ENCODE results near the gene SURF4.

The SURF4 gene

GRCh38 chr9:133346021-133346785, 29.7 kb downstream of the SURF4 start:
- H3K4me3 ChIP-seq (ENCODE audit: low read length) = peak overlapping the region; percentile 90; the same call in 1 of the 2 replicates
- TF ChIP-seq ZNF274 (IDR thresholded peaks at IDR 0.05; ENCODE audit: low read depth, low read length) = no peak

DNA sequence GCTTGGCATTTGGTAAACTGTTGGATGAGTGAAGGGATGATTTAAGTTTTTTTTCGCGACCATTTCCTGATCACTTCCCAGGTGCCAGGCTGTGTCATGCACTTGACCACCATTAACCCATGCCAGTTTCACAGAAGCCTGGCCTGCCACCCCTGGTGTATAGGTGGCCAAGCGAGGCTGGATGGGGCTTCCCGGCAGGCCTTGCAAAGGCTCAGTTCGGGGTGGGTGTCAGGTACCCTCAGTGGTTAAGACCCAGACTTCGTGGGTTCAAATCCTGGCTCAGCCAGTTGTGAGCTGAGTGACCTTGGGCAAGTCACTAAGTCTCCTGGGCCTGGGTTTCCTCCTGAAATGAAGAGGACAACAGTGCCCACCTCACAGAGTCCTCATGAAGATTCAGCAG, 30.3 kb downstream of the SURF4 start:
- no peak overlapping the region for H3K4me3 ChIP-seq (ENCODE audit: low read length)
- no peak for TF ChIP-seq ZNF274 (IDR thresholded peaks at IDR 0.05; ENCODE audit: low read depth, low read length)

GRCh38 chr9:133344979-133345378, 30.9 kb downstream of the SURF4 start:
- H3K4me3 ChIP-seq (ENCODE audit: low read length) = no peak overlapping the region
- TF ChIP-seq ZNF274 (IDR thresholded peaks at IDR 0.05; ENCODE audit: low read depth, low read length) = no peak

GRCh38 chr9:133344071-133344470, 31.8 kb downstream of the SURF4 start:
- no peak for TF ChIP-seq ZNF274 (IDR thresholded peaks at IDR 0.05; ENCODE audit: low read depth, low read length)
- H3K4me3 ChIP-seq (ENCODE audit: low read length) = no peak overlapping the region

- no peak overlapping the region for H3K4me3 ChIP-seq (ENCODE audit: low read length)
- no peak for TF ChIP-seq ZNF274 (IDR thresholded peaks at IDR 0.05; ENCODE audit: low read depth, low read length)
Measured at GRCh38 chr9:133342570-133342969, 33.3 kb downstream of the SURF4 start.

- no peak for TF ChIP-seq ZNF274 (IDR thresholded peaks at IDR 0.05; ENCODE audit: low read depth, low read length)
Measured at GRCh38 chr9:133342069-133342406, 33.8 kb downstream of the SURF4 start.

DNA sequence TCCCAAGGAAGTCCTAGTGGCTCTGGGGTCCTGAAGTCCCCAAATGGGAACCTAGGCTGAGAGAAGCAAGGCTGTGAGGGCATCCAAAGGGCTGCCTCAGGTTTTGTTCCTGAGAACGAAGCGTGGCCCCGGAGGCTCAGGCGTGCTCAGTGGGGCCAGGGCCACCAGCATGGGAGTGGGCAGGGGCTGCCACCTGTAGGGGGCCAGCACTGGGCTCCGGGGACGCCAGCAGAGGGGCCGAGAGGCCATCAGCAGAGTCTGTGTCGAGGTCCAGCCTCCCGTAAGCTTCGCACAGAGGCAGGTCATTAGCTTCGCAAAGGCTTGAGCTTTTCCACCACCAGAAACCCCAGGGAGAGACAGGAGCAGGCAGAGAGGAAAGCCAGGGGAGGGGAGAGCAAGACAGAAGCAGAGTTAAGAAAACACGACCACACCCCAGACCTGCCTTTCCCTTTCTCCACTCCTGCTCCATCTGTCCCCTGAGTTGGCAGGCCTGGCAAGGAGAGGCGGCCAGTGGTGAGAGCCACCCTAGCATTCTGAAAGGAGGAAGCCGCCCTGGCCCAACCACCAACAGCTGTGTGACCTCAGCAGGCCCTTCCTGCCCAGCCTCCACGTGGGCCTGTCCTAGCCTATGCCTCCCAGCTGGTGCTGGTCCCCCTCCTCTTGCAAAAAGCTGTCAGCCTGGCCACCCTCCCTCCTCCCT, 34.3 kb downstream of the SURF4 start:
- no peak for TF ChIP-seq ZNF274 (IDR thresholded peaks at IDR 0.05; ENCODE audit: low read depth, low read length)
- no peak overlapping the region for H3K4me3 ChIP-seq (ENCODE audit: low read length)

More at GRCh38 chr9:133342069-133342406, 33.8 kb downstream of the SURF4 start:
- no peak overlapping the region for H3K4me3 ChIP-seq (ENCODE audit: low read length)

- H3K4me3 ChIP-seq (ENCODE audit: low read length) = no peak overlapping the region
- no peak for TF ChIP-seq ZNF274 (IDR thresholded peaks at IDR 0.05; ENCODE audit: low read depth, low read length)
Measured at GRCh38 chr9:133340916-133341315, 34.9 kb downstream of the SURF4 start.

DNA sequence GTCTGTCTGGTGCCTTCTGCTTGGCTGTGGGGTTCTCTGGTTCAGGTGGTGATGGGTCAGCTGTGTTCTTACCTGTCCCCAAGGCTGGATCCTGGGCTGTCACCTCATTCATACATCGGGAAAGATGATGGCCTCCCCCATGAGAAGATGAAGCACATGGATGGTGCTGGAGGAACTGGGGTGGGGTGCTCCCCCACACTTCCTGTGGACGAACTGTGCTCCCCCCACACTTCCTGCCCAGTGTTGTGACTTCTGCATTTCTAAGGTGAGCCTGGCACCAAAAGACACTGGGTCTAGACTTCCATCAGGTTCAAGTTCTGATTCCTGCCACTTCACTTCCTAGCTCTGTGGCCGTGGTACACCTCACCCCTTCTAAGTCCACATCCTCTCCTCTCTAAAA, 35.6 kb downstream of the SURF4 start:
- no peak overlapping the region for H3K4me3 ChIP-seq (ENCODE audit: low read length)
- no peak for TF ChIP-seq ZNF274 (IDR thresholded peaks at IDR 0.05; ENCODE audit: low read depth, low read length)

GRCh38 chr9:133339641-133340040, 36.2 kb downstream of the SURF4 start:
- TF ChIP-seq ZNF274 (IDR thresholded peaks at IDR 0.05; ENCODE audit: low read depth, low read length) = no peak

GRCh38 chr9:133335924-133336811, 39.7 kb downstream of the SURF4 start, which contains the start of gene SURF6:
Gene SURF6, minus strand, starts transcription at chr9:133336188. Its CDS starts 56 bp downstream, at chr9:133336132.
- TF ChIP-seq ZNF274 (IDR thresholded peaks at IDR 0.05; ENCODE audit: low read depth, low read length) = no peak
- peak within 1 kb of the TSS; percentile 86 for H3K4me3 ChIP-seq (ENCODE audit: low read length)

More at GRCh38 chr9:133339641-133340040, 36.2 kb downstream of the SURF4 start:
- H3K4me3 ChIP-seq (ENCODE audit: low read length) = no peak overlapping the region

DNA sequence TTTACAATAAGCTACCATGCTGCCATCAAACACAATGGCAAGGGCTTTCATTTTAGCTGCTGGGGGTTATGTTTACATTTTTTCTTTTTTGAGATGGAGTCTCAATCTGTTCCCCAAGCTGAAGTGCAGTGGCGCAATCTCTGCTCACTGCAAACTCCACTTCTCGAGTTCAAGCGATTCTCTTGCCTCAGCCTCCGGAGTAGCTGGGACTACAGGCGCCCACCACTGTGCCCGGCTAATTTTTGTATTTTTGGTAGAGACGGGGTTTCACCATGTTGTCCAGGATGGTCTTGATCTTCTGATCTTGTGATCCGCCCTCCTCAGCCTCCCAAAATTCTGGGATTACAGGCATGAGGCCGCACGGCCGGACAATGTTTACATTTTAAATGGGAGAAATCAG, 41.0 kb downstream of the SURF4 start:
- H3K4me3 ChIP-seq (ENCODE audit: low read length) = peak overlapping the region; percentile 86

GRCh38 chr9:133334161-133334560, 41.7 kb downstream of the SURF4 start:
- no peak overlapping the region for H3K4me3 ChIP-seq (ENCODE audit: low read length)
- TF ChIP-seq ZNF274 (IDR thresholded peaks at IDR 0.05; ENCODE audit: low read depth, low read length) = no peak

- H3K4me3 ChIP-seq (ENCODE audit: low read length) = no peak overlapping the region
- TF ChIP-seq ZNF274 (IDR thresholded peaks at IDR 0.05; ENCODE audit: low read depth, low read length) = no peak
Measured at GRCh38 chr9:133333566-133333965, 42.3 kb downstream of the SURF4 start.

Data from GM08714 (cell line).